Measurements from ENCODE around the gene SH2D2A.

SH2D2A gene

DNA sequence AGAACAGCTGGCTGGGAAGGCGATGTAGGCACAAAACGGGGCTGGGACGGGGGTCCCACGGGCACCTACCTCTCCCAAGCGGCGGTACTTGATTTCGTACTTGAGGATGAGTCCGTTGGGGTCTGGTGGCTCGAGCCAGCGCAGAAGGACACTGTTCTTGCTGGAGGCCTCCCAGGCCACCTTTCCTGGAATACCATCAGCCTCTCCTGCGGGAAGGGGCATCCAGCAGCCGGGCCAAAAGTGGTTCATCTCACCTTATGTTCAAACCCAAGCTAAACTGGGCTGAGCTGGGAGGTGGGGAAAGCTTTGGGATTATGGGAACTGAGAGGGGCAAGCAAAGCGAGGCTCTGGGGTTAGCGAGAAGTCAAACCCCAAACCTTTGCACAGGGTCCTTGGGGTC, 28.0 kb upstream of the SH2D2A start:
- H3K9me3 ChIP-seq (ENCODE audit: insufficient read depth, low read depth, low read length), result no peaks in the 10 kb centered on the region
- H3F3A ChIP-seq (ENCODE audit: low read depth), result no peaks in the 10 kb centered on the region
- no peak overlapping the region for H2AFZ ChIP-seq (ENCODE audit: low read length)
- H3K4me3 ChIP-seq (ENCODE audit: low read length, poor library complexity, severe bottlenecking), result no peak overlapping the region
- no peak overlapping the region for H3K4me2 ChIP-seq (ENCODE audit: low read depth, low read length, poor library complexity, severe bottlenecking)
- no peaks in the 10 kb centered on the region for H3K36me3 ChIP-seq (ENCODE audit: insufficient read depth, low read length)
- no peaks in the 10 kb centered on the region for H3K4me1 ChIP-seq (ENCODE audit: insufficient read depth, low read length, poor library complexity, severe bottlenecking)
- H3K79me2 ChIP-seq (ENCODE audit: insufficient read depth, low read length), result no peaks in the 10 kb centered on the region
- TF ChIP-seq, protein P1, sequence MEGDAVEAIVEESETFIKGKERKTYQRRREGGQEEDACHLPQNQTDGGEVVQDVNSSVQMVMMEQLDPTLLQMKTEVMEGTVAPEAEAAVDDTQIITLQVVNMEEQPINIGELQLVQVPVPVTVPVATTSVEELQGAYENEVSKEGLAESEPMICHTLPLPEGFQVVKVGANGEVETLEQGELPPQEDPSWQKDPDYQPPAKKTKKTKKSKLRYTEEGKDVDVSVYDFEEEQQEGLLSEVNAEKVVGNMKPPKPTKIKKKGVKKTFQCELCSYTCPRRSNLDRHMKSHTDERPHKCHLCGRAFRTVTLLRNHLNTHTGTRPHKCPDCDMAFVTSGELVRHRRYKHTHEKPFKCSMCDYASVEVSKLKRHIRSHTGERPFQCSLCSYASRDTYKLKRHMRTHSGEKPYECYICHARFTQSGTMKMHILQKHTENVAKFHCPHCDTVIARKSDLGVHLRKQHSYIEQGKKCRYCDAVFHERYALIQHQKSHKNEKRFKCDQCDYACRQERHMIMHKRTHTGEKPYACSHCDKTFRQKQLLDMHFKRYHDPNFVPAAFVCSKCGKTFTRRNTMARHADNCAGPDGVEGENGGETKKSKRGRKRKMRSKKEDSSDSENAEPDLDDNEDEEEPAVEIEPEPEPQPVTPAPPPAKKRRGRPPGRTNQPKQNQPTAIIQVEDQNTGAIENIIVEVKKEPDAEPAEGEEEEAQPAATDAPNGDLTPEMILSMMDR (conservative IDR thresholded peaks at IDR 0.05; ENCODE audit: low read length), result no peak
- TF ChIP-seq EZH2phosphoT487 (IDR thresholded peaks at IDR 0.05; ENCODE audit: borderline replicate concordance), result no peak
- no peaks in the 10 kb centered on the region for H3K27me3 ChIP-seq (ENCODE audit: insufficient read depth, low read length, poor library complexity, severe bottlenecking)
- no peak overlapping the region for H3K9ac ChIP-seq (ENCODE audit: low read depth, low read length, poor library complexity, severe bottlenecking)
- H4K20me1 ChIP-seq (ENCODE audit: insufficient read depth, low read length, poor library complexity, severe bottlenecking), result no peaks in the 10 kb centered on the region
- no peaks in the 10 kb centered on the region for H3K9me2 ChIP-seq (replicated peaks; ENCODE audit: low read depth, low read length)

DNA sequence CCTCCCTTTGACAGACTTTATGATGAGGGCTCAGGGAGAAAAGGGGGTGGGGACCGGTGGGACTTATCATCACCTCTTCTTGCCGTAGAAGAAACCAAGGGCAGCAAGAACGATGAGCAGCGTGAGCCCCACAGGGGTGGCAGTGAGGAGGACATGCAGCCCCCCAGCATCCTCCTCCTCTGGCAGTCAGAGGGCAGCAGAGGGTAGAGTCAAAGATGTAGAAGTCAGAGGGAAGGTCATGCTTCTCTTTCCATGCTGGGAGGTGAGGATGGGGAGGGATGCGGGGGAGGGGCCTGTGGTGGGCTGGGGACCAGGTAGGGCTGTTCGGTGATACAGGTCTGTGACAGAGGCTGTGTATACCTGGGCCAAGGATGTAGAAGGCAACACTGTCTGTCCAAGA, 27.5 kb upstream of the SH2D2A start:
- no peaks in the 10 kb centered on the region for H3K9me3 ChIP-seq (ENCODE audit: insufficient read depth, low read depth, low read length)
- no peaks in the 10 kb centered on the region for H3K79me2 ChIP-seq (ENCODE audit: insufficient read depth, low read length)
- no peaks in the 10 kb centered on the region for H3K27me3 ChIP-seq (ENCODE audit: insufficient read depth, low read length, poor library complexity, severe bottlenecking)
- TF ChIP-seq, protein P1 (conservative IDR thresholded peaks at IDR 0.05; ENCODE audit: low read length), result peak; percentile 26; the same call in 1 of the 2 replicates
- no peak for TF ChIP-seq EZH2phosphoT487 (IDR thresholded peaks at IDR 0.05; ENCODE audit: borderline replicate concordance)
- no peak overlapping the region for H3K4me2 ChIP-seq (ENCODE audit: low read depth, low read length, poor library complexity, severe bottlenecking)
- H3F3A ChIP-seq (ENCODE audit: low read depth), result no peaks in the 10 kb centered on the region
- no peak overlapping the region for H3K9ac ChIP-seq (ENCODE audit: low read depth, low read length, poor library complexity, severe bottlenecking)
- H3K4me3 ChIP-seq (ENCODE audit: low read length, poor library complexity, severe bottlenecking), result no peak overlapping the region
- no peaks in the 10 kb centered on the region for H4K20me1 ChIP-seq (ENCODE audit: insufficient read depth, low read length, poor library complexity, severe bottlenecking)
- no peaks in the 10 kb centered on the region for H3K36me3 ChIP-seq (ENCODE audit: insufficient read depth, low read length)
- no peak overlapping the region for H2AFZ ChIP-seq (ENCODE audit: low read length)
- H3K4me1 ChIP-seq (ENCODE audit: insufficient read depth, low read length, poor library complexity, severe bottlenecking), result no peaks in the 10 kb centered on the region
- no peaks in the 10 kb centered on the region for H3K9me2 ChIP-seq (replicated peaks; ENCODE audit: low read depth, low read length)

DNA sequence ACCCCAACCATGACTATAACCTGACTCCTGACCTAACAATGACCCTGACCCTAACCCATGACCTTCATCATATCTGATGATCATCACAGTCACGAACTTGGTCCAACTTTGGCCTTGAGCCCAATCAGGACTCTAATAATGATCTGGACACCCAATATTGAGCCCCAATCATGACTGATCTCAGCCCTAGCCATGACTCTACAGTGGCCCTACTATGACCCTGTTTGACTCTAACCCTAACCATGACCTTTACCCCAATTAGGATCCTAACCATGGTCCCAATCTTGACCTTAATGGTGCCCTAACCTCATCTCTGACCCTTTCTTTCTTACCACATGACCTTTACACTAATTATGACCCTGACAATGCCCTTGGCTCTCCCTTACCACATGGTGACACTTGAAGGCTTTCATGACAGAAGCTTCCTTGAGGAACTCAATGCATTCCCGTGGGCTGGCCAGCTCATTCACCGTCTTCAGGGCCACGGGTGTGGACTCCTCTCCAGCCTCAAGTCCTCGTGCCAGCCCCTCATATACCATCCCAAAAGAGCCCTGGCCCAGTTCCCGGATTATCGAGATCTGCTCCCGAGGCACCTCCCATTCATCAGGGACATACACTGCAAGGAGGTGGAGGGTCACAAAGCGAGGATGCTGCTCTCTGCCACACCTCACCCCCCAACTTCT, 26.1 kb upstream of the SH2D2A start:
- no peaks in the 10 kb centered on the region for H3K4me1 ChIP-seq (ENCODE audit: insufficient read depth, low read length, poor library complexity, severe bottlenecking)
- TF ChIP-seq, protein P1 (conservative IDR thresholded peaks at IDR 0.05; ENCODE audit: low read length), result no peak
- TF ChIP-seq EZH2phosphoT487 (IDR thresholded peaks at IDR 0.05; ENCODE audit: borderline replicate concordance), result no peak
- no peaks in the 10 kb centered on the region for H3K79me2 ChIP-seq (ENCODE audit: insufficient read depth, low read length)
- H3K27me3 ChIP-seq (ENCODE audit: insufficient read depth, low read length, poor library complexity, severe bottlenecking), result no peaks in the 10 kb centered on the region
- H3K9me2 ChIP-seq (replicated peaks; ENCODE audit: low read depth, low read length), result no peaks in the 10 kb centered on the region
- H3F3A ChIP-seq (ENCODE audit: low read depth), result no peaks in the 10 kb centered on the region
- H3K9ac ChIP-seq (ENCODE audit: low read depth, low read length, poor library complexity, severe bottlenecking), result no peak overlapping the region
- H3K9me3 ChIP-seq (ENCODE audit: insufficient read depth, low read depth, low read length), result no peaks in the 10 kb centered on the region
- no peaks in the 10 kb centered on the region for H3K36me3 ChIP-seq (ENCODE audit: insufficient read depth, low read length)
- H2AFZ ChIP-seq (ENCODE audit: low read length), result no peak overlapping the region
- no peak overlapping the region for H3K4me3 ChIP-seq (ENCODE audit: low read length, poor library complexity, severe bottlenecking)
- no peak overlapping the region for H3K4me2 ChIP-seq (ENCODE audit: low read depth, low read length, poor library complexity, severe bottlenecking)
- no peaks in the 10 kb centered on the region for H4K20me1 ChIP-seq (ENCODE audit: insufficient read depth, low read length, poor library complexity, severe bottlenecking)
